Fibroblast of pulmonary artery (primary cell): ENCODE measurements around the gene GJA3.

Experiments
- DNase-seq: peaks from one replicate; pipeline ENCODE4 v3.0.0-alpha.2; 2010; ENCODE audit warnings: low read depth
- H3K4me3 ChIP-seq: replicated peaks from 2 replicates; pipeline ENCODE4 v1.5.1; 2011; ENCODE audit warnings: low read depth, mild to moderate bottlenecking, control low read depth, low read length, moderate library complexity
- CTCF ChIP-seq: IDR thresholded peaks from 2 replicates; pipeline ENCODE4 v1.5.1; 2011; ENCODE audit warnings: mild to moderate bottlenecking, control low read depth, low read length, inconsistent platforms; ENCODE audit errors: missing control alignments

Gene GJA3

GRCh38 chr13:20150561-20150960, 10.3 kb downstream of the GJA3 start:
- no peak for DNase-seq
- H3K4me3 ChIP-seq, result no peak overlapping the region
- no peak for TF ChIP-seq CTCF

- H3K4me3 ChIP-seq, result no peak overlapping the region
- DNase-seq, result no peak
- no peak for TF ChIP-seq CTCF
Measured at GRCh38 chr13:20149762-20150161, 11.1 kb downstream of the GJA3 start.

- DNase-seq, result no peak
- H3K4me3 ChIP-seq, result no peak overlapping the region
- TF ChIP-seq CTCF, result no peak
Measured at GRCh38 chr13:20148501-20149183, 12.2 kb downstream of the GJA3 start.

GRCh38 chr13:20146381-20146780, 14.5 kb downstream of the GJA3 start:
- no peak for DNase-seq
- no peak for TF ChIP-seq CTCF
- H3K4me3 ChIP-seq, result no peak overlapping the region

- no peak for TF ChIP-seq CTCF
- no peak for DNase-seq
- no peak overlapping the region for H3K4me3 ChIP-seq
Measured at GRCh38 chr13:20145521-20145920, 15.3 kb downstream of the GJA3 start.

GRCh38 chr13:20144141-20144850, 16.6 kb downstream of the GJA3 start:
- no peak overlapping the region for H3K4me3 ChIP-seq
- no peak for DNase-seq
- no peak for TF ChIP-seq CTCF
